ENCODE results near the gene PASK. TPM values are rescaled to one million over a fixed set of nuclear protein-coding genes. Genes with fewer than 3 reads are reported as not detected.
"Not testable (repeated sequence)": the region's sequence is repeated elsewhere in the genome, so short reads cannot be mapped to it uniquely, and the experiment has no call there.

PASK gene
- total RNA-seq, 1 donor from 2014 or later: 6.9 TPM

DNA sequence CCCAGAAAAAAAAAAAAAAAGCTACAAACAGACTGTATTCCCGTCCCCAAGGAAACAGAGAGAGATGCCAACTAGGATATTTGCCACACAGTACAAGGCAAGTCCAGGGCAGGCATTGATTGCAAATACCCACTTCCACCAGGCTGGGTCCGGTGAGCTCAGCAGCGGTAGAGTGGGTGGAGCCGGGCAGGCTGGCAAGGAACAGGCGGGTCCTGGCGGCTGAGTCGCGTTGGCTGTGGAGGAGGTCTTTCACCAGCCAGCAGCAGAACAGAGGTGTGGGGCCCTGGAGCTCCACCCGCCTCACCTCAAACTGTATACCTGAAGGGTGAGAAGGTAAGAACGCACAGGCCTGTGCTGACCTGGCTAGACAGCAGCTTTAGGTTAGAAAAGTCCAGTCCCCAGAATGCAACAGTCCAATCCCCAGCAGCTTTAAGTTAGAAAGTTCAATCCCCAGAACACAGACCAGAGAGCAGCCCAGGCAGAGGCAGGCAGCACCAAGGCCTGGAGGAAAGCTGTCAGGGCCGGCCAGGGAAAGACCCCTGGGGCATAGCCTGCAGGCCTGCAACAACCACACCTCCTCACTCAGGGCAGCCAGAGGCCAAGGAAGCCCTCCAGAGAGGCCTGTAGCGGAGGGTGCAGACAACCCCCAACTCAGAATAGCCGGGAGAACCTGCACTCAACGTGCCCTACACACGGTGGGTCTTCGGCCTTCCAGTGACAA is 25.3 kb downstream of the PASK start:
- no peak for DNase-seq

GRCh38 chr2:241122376-241123002 is 26.8 kb downstream of the PASK start:
- DNase-seq: no peak

DNA sequence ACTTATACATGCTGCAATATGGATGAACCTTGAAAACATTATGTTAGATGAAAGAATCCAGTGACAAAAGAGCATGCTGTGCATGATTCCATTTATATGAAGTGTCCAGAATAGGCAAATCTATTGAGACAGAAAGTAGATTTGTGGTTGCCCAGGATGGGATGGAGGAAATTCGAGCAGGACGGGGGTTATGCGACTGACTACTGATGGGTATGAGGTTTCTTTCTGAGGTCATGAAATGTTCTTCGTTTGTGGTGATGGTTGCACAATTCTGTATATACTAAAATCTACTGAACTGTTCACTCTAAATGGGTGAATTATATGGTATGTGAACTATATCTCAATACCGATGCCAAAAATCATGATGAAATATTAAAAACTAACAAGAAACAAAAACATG is 28.3 kb downstream of the PASK start:
- DNase-seq: no peak

GRCh38 chr2:241120440-241120839 is 28.8 kb downstream of the PASK start:
- DNase-seq: no peak

DNA sequence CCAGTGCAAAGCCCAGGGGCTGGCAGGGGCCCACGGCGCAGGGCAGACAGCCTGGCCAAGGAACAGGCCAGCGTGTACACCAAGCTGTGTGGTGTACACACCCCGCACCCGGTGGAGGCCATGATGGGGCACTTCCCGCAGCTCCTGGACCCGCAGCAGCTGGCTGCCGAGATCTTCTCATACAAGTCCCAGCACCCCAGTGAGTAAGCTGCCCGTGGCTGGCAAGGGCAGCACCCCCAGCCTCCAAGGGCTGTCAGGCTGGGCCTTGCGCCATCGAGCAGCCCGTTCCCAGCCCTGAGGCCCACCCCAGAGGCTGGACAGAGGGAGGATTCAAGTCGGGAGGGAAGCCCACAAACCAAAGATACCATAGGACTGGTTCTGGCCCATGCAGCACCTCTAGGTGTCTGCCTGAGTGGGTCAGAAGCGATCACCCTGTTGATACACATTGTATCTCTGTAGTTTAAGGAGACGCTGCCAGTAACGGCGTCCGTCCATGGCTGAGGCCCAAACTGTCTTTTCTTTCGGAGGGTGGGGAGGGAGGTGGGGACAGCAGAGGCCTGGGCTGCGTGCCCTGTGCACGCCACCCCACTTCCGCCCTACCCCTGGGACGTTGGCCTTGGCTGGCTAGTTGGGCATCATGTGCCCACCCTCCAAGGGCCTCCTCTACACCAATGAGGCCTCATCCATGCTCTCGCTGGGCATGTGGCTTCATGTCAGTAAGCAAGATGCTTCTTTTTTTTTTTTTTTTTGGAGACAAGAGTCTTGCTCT is 30.4 kb downstream of the PASK start:
- DNase-seq: no peak

- DNase-seq: no peak
These were observed 32.4 kb downstream of the PASK start for GRCh38 chr2:241116606-241117560.

DNA sequence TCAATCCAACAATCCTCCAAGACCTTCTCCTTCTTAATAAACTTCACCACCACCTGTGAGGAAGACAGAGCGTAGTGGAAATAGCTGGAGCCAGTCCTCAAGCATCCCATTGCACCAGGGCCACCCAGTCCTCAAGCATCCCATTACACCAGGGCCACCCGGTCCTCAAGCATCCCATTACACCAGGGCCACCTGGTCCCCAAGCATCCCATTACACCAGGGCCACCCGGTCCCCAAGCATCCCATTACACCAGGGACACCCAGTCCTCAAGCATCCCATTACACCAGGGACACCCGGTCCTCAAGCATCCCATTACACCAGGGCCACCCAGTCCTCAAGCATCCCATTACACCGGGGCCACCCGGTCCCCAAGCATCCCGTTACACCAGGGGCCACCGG is 33.9 kb downstream of the PASK start:
- DNase-seq: no peak

DNA sequence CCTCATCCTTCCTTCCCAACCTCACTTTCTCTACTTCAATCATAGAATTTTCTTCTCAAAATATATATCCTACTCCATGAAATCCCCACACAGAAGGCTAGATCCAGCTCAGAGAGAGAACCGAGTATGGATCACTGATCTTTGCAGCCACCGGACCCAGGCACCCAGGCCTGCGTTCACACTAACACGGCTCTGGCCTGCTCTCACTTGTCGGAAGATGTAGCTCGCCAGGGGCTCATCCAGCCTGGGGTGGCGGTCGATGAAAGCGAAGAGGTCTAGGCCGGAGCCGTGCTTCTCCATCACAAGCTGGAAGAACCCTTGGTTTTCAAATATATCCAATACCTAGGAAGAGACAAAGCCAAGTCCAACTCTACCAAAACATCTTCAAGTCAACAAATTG is 34.4 kb downstream of the PASK start:
- DNase-seq: no peak

GRCh38 chr2:241112592-241112991 is 36.7 kb downstream of the PASK start:
- no peak for DNase-seq

DNA sequence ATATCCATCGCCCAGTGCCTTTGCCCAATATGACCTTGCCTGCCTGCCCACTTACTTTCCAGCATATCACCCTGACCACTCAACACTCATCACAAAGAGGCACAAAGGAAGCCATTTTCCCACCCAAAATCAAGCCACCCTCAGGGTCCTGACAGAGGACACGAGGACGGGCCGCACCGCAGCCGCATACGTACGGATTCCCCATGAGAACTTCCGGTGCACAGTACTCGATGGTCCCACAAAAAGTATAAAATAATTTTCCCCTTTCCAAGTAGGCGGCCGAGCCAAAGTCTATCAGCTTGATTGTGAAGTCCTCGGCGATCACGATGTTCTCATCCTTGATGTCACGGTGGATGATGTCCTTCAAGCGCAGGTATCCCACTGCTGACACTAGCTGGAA is 37.2 kb downstream of the PASK start:
- DNase-seq: no peak

DNA sequence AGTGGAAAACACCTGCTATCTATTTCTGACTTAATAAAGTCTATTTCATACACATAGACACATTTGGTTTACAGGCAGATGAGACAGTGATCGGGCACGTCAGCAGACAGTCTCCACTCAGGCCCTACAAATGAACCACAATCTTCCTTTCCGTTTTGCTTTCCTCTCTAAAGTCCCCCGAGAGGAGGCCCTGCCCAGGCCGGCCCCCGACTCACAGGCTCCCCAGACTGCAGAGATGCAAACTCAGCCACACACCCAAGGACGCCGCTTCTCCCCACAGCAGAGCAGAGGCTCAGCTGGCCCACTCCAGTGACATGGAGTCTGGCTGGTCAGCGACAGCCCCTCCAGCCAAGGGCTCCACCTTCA is 37.8 kb downstream of the PASK start:
- DNase-seq: no peak

DNA sequence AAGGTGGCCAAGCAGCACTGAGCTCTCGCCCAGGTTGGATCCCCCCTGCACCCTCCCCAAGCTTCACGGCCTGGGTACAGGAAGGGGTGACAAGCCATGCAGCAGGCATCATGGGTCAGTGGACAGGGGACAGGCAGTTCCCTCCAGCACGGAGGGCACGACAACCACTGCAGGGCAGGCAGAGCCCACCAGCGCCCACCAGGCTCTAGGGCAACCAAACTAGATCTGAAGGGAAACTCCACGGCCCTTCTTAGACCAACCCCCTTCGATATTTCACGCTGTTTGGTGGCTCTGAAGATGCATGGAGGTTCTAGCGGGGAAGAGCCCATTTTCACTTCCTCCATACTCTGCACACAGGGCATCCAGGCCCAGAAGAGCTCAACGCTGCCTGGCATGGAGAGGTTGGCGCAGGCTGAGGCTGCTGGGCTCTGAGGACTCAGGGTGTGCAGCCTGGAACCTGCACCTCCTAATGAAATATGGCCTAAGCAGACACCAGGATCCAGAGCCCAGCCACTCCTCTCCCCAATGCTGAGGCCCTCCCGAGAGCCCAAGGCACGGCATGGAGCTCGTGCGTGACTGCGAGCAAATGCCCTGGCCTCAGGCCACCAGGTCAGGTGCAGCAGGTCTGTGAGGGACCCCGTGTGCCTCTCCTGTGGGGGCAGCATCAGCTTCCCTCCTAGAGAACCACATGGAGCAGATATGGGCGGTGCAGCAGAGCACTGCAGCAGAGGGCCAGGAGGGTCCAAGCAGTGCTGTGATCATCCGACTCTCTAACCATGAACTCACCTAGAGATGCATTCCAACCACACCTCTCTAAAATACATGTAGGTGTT is 38.4 kb downstream of the PASK start:
- no peak for DNase-seq

GRCh38 chr2:241110089-241110606 is 39.1 kb downstream of the PASK start:
- no peak for DNase-seq

GRCh38 chr2:241109210-241110088 is 39.8 kb downstream of the PASK start:
- no peak for DNase-seq

DNA sequence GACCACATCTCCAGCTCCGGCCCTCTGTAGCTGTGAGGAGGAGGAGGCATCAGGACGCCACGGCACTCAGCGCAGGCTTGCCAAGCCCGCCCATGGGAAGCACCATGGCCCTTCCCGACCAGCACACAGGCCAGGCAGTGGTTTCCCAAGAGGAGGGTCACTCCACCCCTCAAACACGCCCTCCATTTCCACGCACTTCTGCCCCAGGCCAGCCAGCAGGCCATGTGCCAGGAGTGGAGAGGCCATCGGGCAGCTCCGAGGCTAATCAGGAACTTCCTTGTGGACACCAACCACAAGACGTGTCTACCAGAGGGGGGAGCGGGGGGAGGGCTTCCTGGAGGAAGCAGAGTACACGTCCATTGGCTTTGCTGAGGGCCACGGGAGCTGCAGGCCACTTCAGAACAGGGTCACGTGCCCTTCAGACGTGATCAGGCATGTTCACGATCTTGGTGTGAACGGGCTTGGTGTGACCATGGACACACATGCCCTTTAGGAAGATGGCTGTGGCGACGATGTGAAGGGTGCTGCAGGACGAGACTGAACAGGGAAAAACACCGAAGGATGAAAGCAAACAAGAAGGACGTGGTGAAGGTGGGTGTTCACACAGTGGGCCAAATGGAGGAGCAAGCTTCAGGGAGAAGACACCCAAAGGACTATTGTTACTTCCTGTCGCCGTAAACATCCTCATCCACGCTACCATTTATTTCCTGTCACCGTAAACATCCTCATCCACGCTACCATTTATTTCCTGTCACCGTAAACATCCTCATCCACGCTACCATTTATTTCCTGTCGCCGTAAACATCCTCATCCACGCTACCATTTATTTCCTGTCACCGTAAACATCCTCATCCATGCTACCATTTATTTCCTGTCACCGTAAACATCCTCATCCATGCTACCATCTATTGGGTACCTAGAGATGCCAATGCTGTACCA is 40.7 kb downstream of the PASK start:
- DNase-seq: no peak

GRCh38 chr2:241107031-241107783 is 42.1 kb downstream of the PASK start:
- DNase-seq: no peak

DNA sequence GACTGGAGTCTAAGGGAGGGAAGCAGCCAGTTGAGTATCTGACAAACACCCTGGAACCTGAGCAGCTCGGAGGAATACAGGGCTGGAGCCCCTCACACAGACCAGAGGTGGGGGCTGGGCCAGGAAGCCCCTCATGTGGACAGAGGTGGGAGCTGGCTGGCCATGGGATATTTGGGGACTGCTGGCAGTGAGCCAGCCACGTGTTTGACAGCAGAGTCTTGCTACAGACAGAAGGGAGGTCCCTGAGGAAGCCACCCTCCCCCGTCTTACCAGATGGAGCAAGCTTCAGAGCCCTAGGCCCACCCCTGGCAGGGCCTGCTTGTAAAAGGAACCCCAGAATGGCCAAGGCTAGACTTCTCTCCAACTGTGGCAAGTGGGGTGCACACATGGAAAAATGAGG is 43.6 kb downstream of the PASK start:
- DNase-seq: no peak

GRCh38 chr2:241104611-241105010 is 44.7 kb downstream of the PASK start:
- not testable (repeated sequence) for DNase-seq
